Measurements from ENCODE around the gene GIGYF1. TPM values are rescaled to one million over a fixed set of nuclear protein-coding genes. Genes with fewer than 3 reads are reported as not detected.

GIGYF1 gene
- total and polyA plus RNA-seq, 2 of the 4 experiments (the other 2 are of a cell fraction) = 3.0 to 10.7 TPM

- ATAC-seq (ENCODE audit: low read depth) (peak; percentile 45), DNase-seq (no peak)
- POLR2A ChIA-PET (ENCODE audit: unreplicated experiment) = no interaction called here
- intact Hi-C loops (cut with micrococcal nuclease) = loop anchor here (1.0 kb wide), 1 partner anchor 132 kb away; the partner anchor contains the start of gene SLC12A9
- Histone ChIP-seq H4K5ac (ENCODE audit: low read depth, low read length) (no peak within 1 kb of the TSS), H4K20me1 (ENCODE audit: insufficient read depth, low read length) (no peaks in the 10 kb centered on the region), H2AK9ac (replicated peaks; ENCODE audit: low read depth, low read length, poor library complexity) (no peak within 1 kb of the TSS), H2AK5ac (ENCODE audit: low read depth, low read length) (no peak within 1 kb of the TSS), H3K27me3 (ENCODE audit: control insufficient read depth, insufficient read depth, low read length) (peaks cover 54% of the 10 kb centered on the region), H3K9me1 (ENCODE audit: insufficient read depth, low read length) (no peaks in the 10 kb centered on the region), H3K9me3 (ENCODE audit: control insufficient read depth, insufficient read depth, low read length) (peaks cover 9% of the 10 kb centered on the region), H3K4ac (ENCODE audit: low read depth, low read length) (no peak within 1 kb of the TSS), H2BK15ac (ENCODE audit: low read depth, low read length) (no peak within 1 kb of the TSS), H3K4me3 (ENCODE audit: insufficient read depth, low read depth, low read length) (no peak within 1 kb of the TSS; the same call in 1 of the 2 replicates), H3K9ac (ENCODE audit: low read depth, low read length) (no peak within 1 kb of the TSS), H3K23ac (ENCODE audit: low read depth, low read length) (0 out of 2 replicates have a peak within 1 kb of the TSS, but pooled peaks have one; percentile 8), H3K14ac (replicated peaks; ENCODE audit: low read depth, low read length) (no peak within 1 kb of the TSS), H3K56ac (ENCODE audit: extremely low read depth, insufficient read depth, low read length) (no peak within 1 kb of the TSS), H3K79me1 (ENCODE audit: low read depth in 1 of 2, low read length in 2 of 2) (no peaks in the 10 kb centered on the region), H2BK5ac (ENCODE audit: low read depth, low read length, poor library complexity, severe bottlenecking) (no peak within 1 kb of the TSS), H3K4me2 (ENCODE audit: low read depth, low read length) (no peak within 1 kb of the TSS; the same call in 1 of the 2 replicates), H4K8ac (ENCODE audit: low read depth in 2 of 2, low read length in 2 of 2) (no peak within 1 kb of the TSS), H2BK120ac (ENCODE audit: low read depth, low read length) (no peak within 1 kb of the TSS), H3K36me3 (ENCODE audit: control insufficient read depth, insufficient read depth, low read length) (no peaks in the 10 kb centered on the region), H3K18ac (ENCODE audit: low read depth, low read length) (no peak within 1 kb of the TSS), H2AFZ (replicated peaks; ENCODE audit: low read length, poor library complexity) (peak within 1 kb of the TSS; percentile 14), H3K27ac (ENCODE audit: insufficient read depth, low read length) (no peak within 1 kb of the TSS), H4K91ac (ENCODE audit: insufficient read depth, low read depth, low read length) (no peak within 1 kb of the TSS), H2BK20ac (ENCODE audit: low read depth, low read length) (no peak within 1 kb of the TSS), H3K4me1 (ENCODE audit: control insufficient read depth, insufficient read depth, low read length) (no peaks in the 10 kb centered on the region)
- in situ Hi-C loops (cut with MboI; ENCODE audit: low sequenced_read_pairs) = loop anchor here (25.0 kb wide), 1 partner anchor 342 kb away; no protein-coding TSS in a partner anchor
- dilution Hi-C loops (cut with HindIII; ENCODE audit: low sequenced_read_pairs, unreplicated experiment) = no loop called here
- CTCF ChIA-PET = interaction anchor here (1.1 to 1.7 kb wide), 2 partner anchors 80 to 132 kb away, joined by 3 to 14 read pairs; partner anchors contain the start of gene SLC12A9
- WGBS, 2 experiments (ENCODE audit: extremely low coverage in 2 of 2, insufficient read length in 1 of 2) = 3% methylated on average over 13 of the region's 21 CpGs; no CpG with 5 or more reads in 1 of the 2 experiments
- BruUV-seq (replicated peaks) = no TSS peak
- TF ChIP-seq RCOR1 (IDR thresholded peaks at IDR 0.05; ENCODE audit: insufficient replicate concordance, low read length) = no peak
- TF ChIP-seq, protein P1, sequence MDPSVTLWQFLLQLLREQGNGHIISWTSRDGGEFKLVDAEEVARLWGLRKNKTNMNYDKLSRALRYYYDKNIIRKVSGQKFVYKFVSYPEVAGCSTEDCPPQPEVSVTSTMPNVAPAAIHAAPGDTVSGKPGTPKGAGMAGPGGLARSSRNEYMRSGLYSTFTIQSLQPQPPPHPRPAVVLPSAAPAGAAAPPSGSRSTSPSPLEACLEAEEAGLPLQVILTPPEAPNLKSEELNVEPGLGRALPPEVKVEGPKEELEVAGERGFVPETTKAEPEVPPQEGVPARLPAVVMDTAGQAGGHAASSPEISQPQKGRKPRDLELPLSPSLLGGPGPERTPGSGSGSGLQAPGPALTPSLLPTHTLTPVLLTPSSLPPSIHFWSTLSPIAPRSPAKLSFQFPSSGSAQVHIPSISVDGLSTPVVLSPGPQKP (IDR thresholded peaks at IDR 0.05; ENCODE audit: borderline replicate concordance, low read depth, low read length) = no peak
- TF ChIP-seq MXI1 (IDR thresholded peaks at IDR 0.05; ENCODE audit: borderline replicate concordance, low read depth, low read length) = no peak
- no peak for TF ChIP-seq POLR2A (IDR thresholded peaks at IDR 0.05; ENCODE audit: low read depth, low read length)
- TF ChIP-seq FOS (IDR thresholded peaks at IDR 0.05; ENCODE audit: low read depth, low read length) = no peak
- no peak for TF ChIP-seq SMC3 (IDR thresholded peaks at IDR 0.05; ENCODE audit: low read depth, low read length)
- TF ChIP-seq, protein P2, sequence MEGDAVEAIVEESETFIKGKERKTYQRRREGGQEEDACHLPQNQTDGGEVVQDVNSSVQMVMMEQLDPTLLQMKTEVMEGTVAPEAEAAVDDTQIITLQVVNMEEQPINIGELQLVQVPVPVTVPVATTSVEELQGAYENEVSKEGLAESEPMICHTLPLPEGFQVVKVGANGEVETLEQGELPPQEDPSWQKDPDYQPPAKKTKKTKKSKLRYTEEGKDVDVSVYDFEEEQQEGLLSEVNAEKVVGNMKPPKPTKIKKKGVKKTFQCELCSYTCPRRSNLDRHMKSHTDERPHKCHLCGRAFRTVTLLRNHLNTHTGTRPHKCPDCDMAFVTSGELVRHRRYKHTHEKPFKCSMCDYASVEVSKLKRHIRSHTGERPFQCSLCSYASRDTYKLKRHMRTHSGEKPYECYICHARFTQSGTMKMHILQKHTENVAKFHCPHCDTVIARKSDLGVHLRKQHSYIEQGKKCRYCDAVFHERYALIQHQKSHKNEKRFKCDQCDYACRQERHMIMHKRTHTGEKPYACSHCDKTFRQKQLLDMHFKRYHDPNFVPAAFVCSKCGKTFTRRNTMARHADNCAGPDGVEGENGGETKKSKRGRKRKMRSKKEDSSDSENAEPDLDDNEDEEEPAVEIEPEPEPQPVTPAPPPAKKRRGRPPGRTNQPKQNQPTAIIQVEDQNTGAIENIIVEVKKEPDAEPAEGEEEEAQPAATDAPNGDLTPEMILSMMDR (conservative IDR thresholded peaks at IDR 0.05; ENCODE audit: low read depth, low read length) = no peak
- TF ChIP-seq BHLHE40 (IDR thresholded peaks at IDR 0.05; ENCODE audit: low read depth, low read length) = no peak
- TF ChIP-seq MAFK (IDR thresholded peaks at IDR 0.05; ENCODE audit: low read depth, low read length) = no peak
- no peak for TF ChIP-seq NFE2L2 (IDR thresholded peaks at IDR 0.05; ENCODE audit: low read depth, low read length)
- no peak for TF ChIP-seq MAZ (IDR thresholded peaks at IDR 0.05; ENCODE audit: borderline replicate concordance, low read depth, low read length)
- TF ChIP-seq USF2 (IDR thresholded peaks at IDR 0.05; ENCODE audit: low read depth, low read length) = no peak
- no peak for TF ChIP-seq CEBPB (IDR thresholded peaks at IDR 0.05; ENCODE audit: low read depth, low read length)
- TF ChIP-seq CHD1 (IDR thresholded peaks at IDR 0.05; ENCODE audit: low read depth, low read length) = no peak
- no peak for TF ChIP-seq RAD21 (IDR thresholded peaks at IDR 0.05; ENCODE audit: low read length)
- TF ChIP-seq RFX5 (IDR thresholded peaks at IDR 0.05; ENCODE audit: low read depth, low read length) = no peak
These were observed 26.2 kb upstream of the GIGYF1 start, which contains the start of gene EPO for GRCh38 chr7:100720279-100720670. Gene EPO, plus strand, starts transcription at chr7:100720468. Its CDS starts 513 bp downstream, at chr7:100720981.

Measured in IMR-90 (cell line).